Measurements from ENCODE around the gene ATOH8.

- TF ChIP-seq, protein P1, sequence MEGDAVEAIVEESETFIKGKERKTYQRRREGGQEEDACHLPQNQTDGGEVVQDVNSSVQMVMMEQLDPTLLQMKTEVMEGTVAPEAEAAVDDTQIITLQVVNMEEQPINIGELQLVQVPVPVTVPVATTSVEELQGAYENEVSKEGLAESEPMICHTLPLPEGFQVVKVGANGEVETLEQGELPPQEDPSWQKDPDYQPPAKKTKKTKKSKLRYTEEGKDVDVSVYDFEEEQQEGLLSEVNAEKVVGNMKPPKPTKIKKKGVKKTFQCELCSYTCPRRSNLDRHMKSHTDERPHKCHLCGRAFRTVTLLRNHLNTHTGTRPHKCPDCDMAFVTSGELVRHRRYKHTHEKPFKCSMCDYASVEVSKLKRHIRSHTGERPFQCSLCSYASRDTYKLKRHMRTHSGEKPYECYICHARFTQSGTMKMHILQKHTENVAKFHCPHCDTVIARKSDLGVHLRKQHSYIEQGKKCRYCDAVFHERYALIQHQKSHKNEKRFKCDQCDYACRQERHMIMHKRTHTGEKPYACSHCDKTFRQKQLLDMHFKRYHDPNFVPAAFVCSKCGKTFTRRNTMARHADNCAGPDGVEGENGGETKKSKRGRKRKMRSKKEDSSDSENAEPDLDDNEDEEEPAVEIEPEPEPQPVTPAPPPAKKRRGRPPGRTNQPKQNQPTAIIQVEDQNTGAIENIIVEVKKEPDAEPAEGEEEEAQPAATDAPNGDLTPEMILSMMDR (IDR thresholded peaks at IDR 0.05) = no peak
- no peak for TF ChIP-seq POLR2A (IDR thresholded peaks at IDR 0.05)
These were observed 57.6 kb downstream of the ATOH8 start for GRCh38 chr2:85811180-85812093.

All from uterus (tissue), 2 donors.